Natural killer cell treated with Interleukin-12 subunit alpha and Interleukin-12 subunit beta and Interleukin-15 and Interleukin-18, amount 100 ng/mL, for 72 hours (primary cell): ENCODE data around the gene RUNX1. TPM values are rescaled to one million over a fixed set of nuclear protein-coding genes. Genes with fewer than 3 reads are reported as not detected.

ENCODE experiments used
- ATAC-seq, 2 donors: fragments of 150-1000 bp; cut with Tn5 transposase in 1 of 2; sonication (Bioruptor Pico), chemical (Tn5 transposase) in 1 of 2; 2 replicates each; pipeline ENCODE4 v1.10.0; 2021
- DNase-seq: peaks from one replicate; pipeline ENCODE4 v3.0.0; 2022; ENCODE audit warnings: low spot score
- H3K27ac Mint-ChIP-seq, 2 donors: 1 replicate in 1 of 2; 2 replicates in 1 of 2; pipeline ENCODE4 v1.8.0; 2022; ENCODE audit warnings: mixed read lengths in 2 of 2, mild to moderate bottlenecking in 1 of 2, moderate library complexity in 1 of 2
- H3K27me3 Mint-ChIP-seq, 2 donors: 1 replicate in 1 of 2; 2 replicates in 1 of 2; pipeline ENCODE4 v1.8.0; 2022; ENCODE audit warnings: mixed read lengths in 2 of 2
- H3K36me3 Mint-ChIP-seq: one replicate; pipeline ENCODE4 v1.8.0; 2022; ENCODE audit warnings: mixed read lengths
- H3K4me1 Mint-ChIP-seq, 2 donors: 1 replicate in 1 of 2; 2 replicates in 1 of 2; pipeline ENCODE4 v1.8.0; 2022; ENCODE audit warnings: low read depth in 2 of 2, mixed read lengths in 2 of 2, mild to moderate bottlenecking in 1 of 2
- H3K4me3 Mint-ChIP-seq: one replicate; pipeline ENCODE4 v1.8.0; 2022; ENCODE audit warnings: mixed read lengths
- H3K9me3 Mint-ChIP-seq: 2 replicates; pipeline ENCODE4 v1.8.0; 2022; ENCODE audit warnings: mixed read lengths
- total RNA-seq, 2 donors: library from RNA; stranded (reverse); gene quantifications; one replicate each; pipeline ENCODE4 v1.2.3, GENCODE V29; 2022

RUNX1 gene
- total RNA-seq, 2 donors from 2014 or later = 67.8 to 121 TPM

DNA sequence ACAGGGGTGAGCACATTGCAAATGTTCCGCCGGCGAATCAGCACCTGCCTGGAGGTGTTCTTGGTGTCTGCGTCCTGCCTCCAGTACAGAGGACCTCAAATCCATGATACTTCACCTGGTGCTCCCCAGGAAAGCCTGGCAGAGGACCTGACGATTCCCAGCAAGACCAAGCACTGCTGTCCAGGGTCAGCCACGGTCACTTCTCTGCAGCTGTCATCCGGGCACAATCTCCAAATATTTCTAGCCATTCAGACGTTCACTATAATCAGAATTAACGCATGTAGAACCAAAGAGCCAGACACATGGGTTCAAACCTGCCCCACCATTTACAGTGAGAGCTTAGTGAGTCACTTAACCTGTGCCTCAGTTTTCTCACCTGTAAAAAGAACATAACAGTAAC, 305.8 kb downstream of the RUNX1 start:
- Mint-ChIP-seq H3K27me3 (peaks cover 24 to 25% of the 10 kb centered on the region in 2 donors), H3K4me3 (no peak overlapping the region), H3K9me3 (no peaks in the 10 kb centered on the region), H3K36me3 (no peaks in the 10 kb centered on the region), H3K27ac (no peak overlapping the region), H3K4me1 (peaks cover 6 to 7% of the 10 kb centered on the region in 2 donors)
- ATAC-seq = no peak
- DNase-seq = no peak

DNA sequence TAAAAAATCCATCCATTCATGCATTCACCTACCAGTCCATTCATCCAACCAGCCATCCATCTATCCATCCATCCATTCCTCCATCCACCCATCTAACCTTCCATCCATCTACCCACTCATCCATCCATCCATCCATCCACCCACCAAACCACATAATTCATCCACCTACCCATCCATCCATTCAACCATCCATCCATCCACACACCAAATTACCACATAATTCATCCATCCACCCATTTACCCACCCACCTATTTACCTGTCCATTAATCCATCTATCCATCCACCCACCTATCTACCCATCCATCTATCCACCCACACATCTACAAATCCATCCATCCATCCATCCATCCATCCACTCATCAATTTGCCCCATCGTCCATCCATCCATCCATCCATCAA, 308.9 kb downstream of the RUNX1 start:
- Mint-ChIP-seq H3K27me3 (peaks cover 36 to 43% of the 10 kb centered on the region in 2 donors), H3K36me3 (no peaks in the 10 kb centered on the region), H3K9me3 (no peaks in the 10 kb centered on the region), H3K4me1 (no peaks in the 10 kb centered on the region), H3K27ac (no peak overlapping the region), H3K4me3 (no peak overlapping the region)
- DNase-seq = no peak
- ATAC-seq = no peak
